ENCODE results near the gene SWT1.

SWT1 gene

DNA sequence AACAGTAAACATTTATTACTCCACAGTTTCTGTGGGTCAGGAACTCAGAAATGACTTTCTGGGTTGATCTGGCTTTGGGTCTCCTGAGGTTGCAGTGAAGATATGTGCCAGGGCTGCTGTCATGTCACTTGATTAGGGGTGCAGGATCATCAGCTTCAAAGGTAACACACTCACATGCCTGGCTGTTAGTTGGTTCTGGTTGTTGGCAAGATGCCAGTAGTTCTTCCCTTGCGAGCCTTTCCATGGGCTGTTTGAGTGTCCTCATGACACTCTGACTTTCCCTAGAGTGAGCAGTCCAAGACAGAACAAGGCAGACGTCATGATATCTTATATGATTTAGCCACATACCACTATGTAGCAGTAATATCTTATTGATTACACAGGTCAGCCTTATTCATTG, 1.8 kb downstream of the SWT1 start:
- H3K27ac ChIP-seq (ENCODE audit: low read length): no peak overlapping the region
- H3K4me2 ChIP-seq (ENCODE audit: insufficient read depth, low read length): peak overlapping the region; percentile 85; the same call in 1 of the 2 replicates
- H3K9ac ChIP-seq (ENCODE audit: low read depth, low read length): no peak overlapping the region
- no peaks in the 10 kb centered on the region for H3K27me3 ChIP-seq (ENCODE audit: insufficient read depth, low read length, poor library complexity)
- ATAC-seq (ENCODE audit: insufficient read depth, low read depth) (no peak), DNase-seq (no peak)
- H3K36me3 ChIP-seq (ENCODE audit: insufficient read depth, low read length): no peaks in the 10 kb centered on the region; the same call in 1 of the 2 replicates
- TF ChIP-seq, protein P1, sequence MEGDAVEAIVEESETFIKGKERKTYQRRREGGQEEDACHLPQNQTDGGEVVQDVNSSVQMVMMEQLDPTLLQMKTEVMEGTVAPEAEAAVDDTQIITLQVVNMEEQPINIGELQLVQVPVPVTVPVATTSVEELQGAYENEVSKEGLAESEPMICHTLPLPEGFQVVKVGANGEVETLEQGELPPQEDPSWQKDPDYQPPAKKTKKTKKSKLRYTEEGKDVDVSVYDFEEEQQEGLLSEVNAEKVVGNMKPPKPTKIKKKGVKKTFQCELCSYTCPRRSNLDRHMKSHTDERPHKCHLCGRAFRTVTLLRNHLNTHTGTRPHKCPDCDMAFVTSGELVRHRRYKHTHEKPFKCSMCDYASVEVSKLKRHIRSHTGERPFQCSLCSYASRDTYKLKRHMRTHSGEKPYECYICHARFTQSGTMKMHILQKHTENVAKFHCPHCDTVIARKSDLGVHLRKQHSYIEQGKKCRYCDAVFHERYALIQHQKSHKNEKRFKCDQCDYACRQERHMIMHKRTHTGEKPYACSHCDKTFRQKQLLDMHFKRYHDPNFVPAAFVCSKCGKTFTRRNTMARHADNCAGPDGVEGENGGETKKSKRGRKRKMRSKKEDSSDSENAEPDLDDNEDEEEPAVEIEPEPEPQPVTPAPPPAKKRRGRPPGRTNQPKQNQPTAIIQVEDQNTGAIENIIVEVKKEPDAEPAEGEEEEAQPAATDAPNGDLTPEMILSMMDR (IDR thresholded peaks at IDR 0.05; ENCODE audit: borderline replicate concordance, extremely low read depth, low read length, poor library complexity, severe bottlenecking): no peak
- no peak for TF ChIP-seq EZH2 (IDR thresholded peaks at IDR 0.05; ENCODE audit: borderline replicate concordance, low read depth, low read length, severe bottlenecking)
- H3K9me3 ChIP-seq (ENCODE audit: insufficient read depth, low read length, severe bottlenecking): no peaks in the 10 kb centered on the region
- peaks cover 18% of the 10 kb centered on the region for H3K79me2 ChIP-seq (ENCODE audit: insufficient read depth, low read length)
- no peak overlapping the region for H3K4me3 ChIP-seq (ENCODE audit: low read depth in 1 of 2, low read length in 2 of 2)
- no peak overlapping the region for H2AFZ ChIP-seq (ENCODE audit: low read depth, low read length)
- H4K20me1 ChIP-seq (ENCODE audit: insufficient read depth, low read length): no peaks in the 10 kb centered on the region
- H3K4me1 ChIP-seq (ENCODE audit: insufficient read depth, low read length): peaks cover 27% of the 10 kb centered on the region

DNA sequence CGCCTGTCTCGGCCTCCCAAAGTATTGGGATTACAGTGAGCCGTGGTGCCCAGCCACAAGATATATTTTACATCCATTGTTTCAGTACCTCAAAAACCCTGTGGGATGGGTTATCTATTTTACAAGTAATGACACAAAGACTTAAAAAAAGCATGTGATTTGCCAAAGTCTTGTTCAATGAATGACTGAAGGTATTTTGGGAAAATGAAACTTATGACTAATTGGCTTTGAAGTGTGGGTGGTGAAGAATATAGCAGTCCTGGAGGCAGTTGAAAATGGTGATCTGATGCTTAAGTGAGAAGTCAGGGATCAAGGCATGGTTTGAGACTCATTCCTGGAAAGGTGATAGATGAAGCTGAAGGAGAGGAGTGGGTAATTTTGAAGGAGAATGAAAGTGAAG, 3.0 kb downstream of the SWT1 start:
- no peak for TF ChIP-seq EZH2 (IDR thresholded peaks at IDR 0.05; ENCODE audit: borderline replicate concordance, low read depth, low read length, severe bottlenecking)
- TF ChIP-seq, protein P1 (IDR thresholded peaks at IDR 0.05; ENCODE audit: borderline replicate concordance, extremely low read depth, low read length, poor library complexity, severe bottlenecking): no peak
- Histone ChIP-seq H3K27ac (ENCODE audit: low read length) (no peak overlapping the region), H3K4me2 (ENCODE audit: insufficient read depth, low read length) (no peak overlapping the region), H3K4me3 (ENCODE audit: low read depth in 1 of 2, low read length in 2 of 2) (no peak overlapping the region), H2AFZ (ENCODE audit: low read depth, low read length) (no peak overlapping the region), H3K36me3 (ENCODE audit: insufficient read depth, low read length) (no peaks in the 10 kb centered on the region; the same call in 1 of the 2 replicates), H4K20me1 (ENCODE audit: insufficient read depth, low read length) (no peaks in the 10 kb centered on the region), H3K9ac (ENCODE audit: low read depth, low read length) (no peak overlapping the region), H3K4me1 (ENCODE audit: insufficient read depth, low read length) (peaks cover 22% of the 10 kb centered on the region), H3K27me3 (ENCODE audit: insufficient read depth, low read length, poor library complexity) (no peaks in the 10 kb centered on the region), H3K79me2 (ENCODE audit: insufficient read depth, low read length) (peaks cover 17% of the 10 kb centered on the region), H3K9me3 (ENCODE audit: insufficient read depth, low read length, severe bottlenecking) (no peaks in the 10 kb centered on the region)
- ATAC-seq (ENCODE audit: insufficient read depth, low read depth) (no peak), DNase-seq (no peak)

DNA sequence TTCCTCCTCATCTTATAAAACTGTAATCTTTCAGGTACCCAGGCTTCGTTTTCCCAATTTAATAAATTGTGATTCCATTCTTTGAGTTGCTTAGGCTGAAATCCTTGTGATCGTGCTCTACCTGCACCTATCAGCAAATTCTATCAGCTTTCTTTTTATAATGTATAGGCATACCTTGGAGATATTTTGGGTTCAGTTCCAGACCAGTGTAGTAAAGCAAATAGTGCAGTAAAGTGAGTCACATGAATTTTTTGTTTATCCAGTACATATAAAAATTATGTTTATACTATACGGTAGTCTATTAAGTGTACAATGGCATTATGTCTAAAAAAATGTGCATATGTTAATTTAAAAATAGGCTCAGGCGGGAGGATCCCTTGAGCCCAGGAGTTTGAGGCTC, 5.5 kb downstream of the SWT1 start:
- no peak overlapping the region for H3K9ac ChIP-seq (ENCODE audit: low read depth, low read length)
- H3K36me3 ChIP-seq (ENCODE audit: insufficient read depth, low read length): no peaks in the 10 kb centered on the region
- ATAC-seq (ENCODE audit: insufficient read depth, low read depth) (no peak), DNase-seq (no peak)
- no peaks in the 10 kb centered on the region for H3K9me3 ChIP-seq (ENCODE audit: insufficient read depth, low read length, severe bottlenecking)
- peaks cover 12% of the 10 kb centered on the region for H3K4me1 ChIP-seq (ENCODE audit: insufficient read depth, low read length)
- no peaks in the 10 kb centered on the region for H3K79me2 ChIP-seq (ENCODE audit: insufficient read depth, low read length)
- no peak overlapping the region for H2AFZ ChIP-seq (ENCODE audit: low read depth, low read length)
- H4K20me1 ChIP-seq (ENCODE audit: insufficient read depth, low read length): no peaks in the 10 kb centered on the region
- no peak overlapping the region for H3K4me2 ChIP-seq (ENCODE audit: insufficient read depth, low read length)
- H3K4me3 ChIP-seq (ENCODE audit: low read depth in 1 of 2, low read length in 2 of 2): no peak overlapping the region
- H3K27me3 ChIP-seq (ENCODE audit: insufficient read depth, low read length, poor library complexity): no peaks in the 10 kb centered on the region
- TF ChIP-seq EZH2 (IDR thresholded peaks at IDR 0.05; ENCODE audit: borderline replicate concordance, low read depth, low read length, severe bottlenecking): no peak
- TF ChIP-seq, protein P1 (IDR thresholded peaks at IDR 0.05; ENCODE audit: borderline replicate concordance, extremely low read depth, low read length, poor library complexity, severe bottlenecking): no peak
- no peak overlapping the region for H3K27ac ChIP-seq (ENCODE audit: low read length)

DNA sequence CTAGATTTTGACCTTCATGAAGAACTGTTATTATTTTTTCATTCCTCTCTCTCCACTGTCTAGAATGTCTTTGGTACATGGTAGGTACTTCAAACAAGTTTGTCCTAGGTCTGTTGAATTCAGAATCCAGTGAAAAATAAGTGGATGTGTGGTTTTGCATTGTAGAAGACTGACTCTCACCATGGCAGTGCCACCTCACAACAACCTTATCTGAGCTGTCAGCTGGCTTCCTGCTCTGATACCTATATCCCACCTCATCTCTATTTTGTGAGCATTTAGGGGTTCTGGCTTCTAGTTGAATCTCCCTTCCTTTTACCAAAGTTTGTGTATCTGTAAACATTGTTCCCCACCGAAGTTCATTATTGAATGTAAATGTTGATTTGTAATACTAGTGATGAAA, 9.1 kb downstream of the SWT1 start:
- Histone ChIP-seq H3K27me3 (ENCODE audit: insufficient read depth, low read length, poor library complexity) (no peaks in the 10 kb centered on the region), H3K27ac (ENCODE audit: low read length) (no peak overlapping the region), H3K36me3 (ENCODE audit: insufficient read depth, low read length) (no peaks in the 10 kb centered on the region), H3K79me2 (ENCODE audit: insufficient read depth, low read length) (no peaks in the 10 kb centered on the region), H3K4me3 (ENCODE audit: low read depth in 1 of 2, low read length in 2 of 2) (no peak overlapping the region), H2AFZ (ENCODE audit: low read depth, low read length) (no peak overlapping the region), H3K9me3 (ENCODE audit: insufficient read depth, low read length, severe bottlenecking) (no peaks in the 10 kb centered on the region), H3K4me2 (ENCODE audit: insufficient read depth, low read length) (no peak overlapping the region), H3K4me1 (ENCODE audit: insufficient read depth, low read length) (peaks cover 6% of the 10 kb centered on the region; the same call in 1 of the 2 replicates), H4K20me1 (ENCODE audit: insufficient read depth, low read length) (no peaks in the 10 kb centered on the region), H3K9ac (ENCODE audit: low read depth, low read length) (no peak overlapping the region)
- ATAC-seq (ENCODE audit: insufficient read depth, low read depth): no peak
- TF ChIP-seq, protein P1 (IDR thresholded peaks at IDR 0.05; ENCODE audit: borderline replicate concordance, extremely low read depth, low read length, poor library complexity, severe bottlenecking): no peak
- TF ChIP-seq EZH2 (IDR thresholded peaks at IDR 0.05; ENCODE audit: borderline replicate concordance, low read depth, low read length, severe bottlenecking): no peak
- DNase-seq: no peak
